ENCODE data around the gene SNX6. TPM values are rescaled to one million over a fixed set of nuclear protein-coding genes. Genes with fewer than 3 reads are reported as not detected.
"Not testable (repeated sequence)": the region's sequence is repeated elsewhere in the genome, so short reads cannot be mapped to it uniquely, and the experiment has no call there.

The SNX6 gene
- polyA plus RNA-seq, 3 donors: 134 to 147 (median 141) TPM

GRCh38 chr14:34527591-34527990, 102.4 kb downstream of the SNX6 start:
- DNase-seq (ENCODE audit: low read depth in 3 of 3, low spot score in 2 of 3): no peak

DNA sequence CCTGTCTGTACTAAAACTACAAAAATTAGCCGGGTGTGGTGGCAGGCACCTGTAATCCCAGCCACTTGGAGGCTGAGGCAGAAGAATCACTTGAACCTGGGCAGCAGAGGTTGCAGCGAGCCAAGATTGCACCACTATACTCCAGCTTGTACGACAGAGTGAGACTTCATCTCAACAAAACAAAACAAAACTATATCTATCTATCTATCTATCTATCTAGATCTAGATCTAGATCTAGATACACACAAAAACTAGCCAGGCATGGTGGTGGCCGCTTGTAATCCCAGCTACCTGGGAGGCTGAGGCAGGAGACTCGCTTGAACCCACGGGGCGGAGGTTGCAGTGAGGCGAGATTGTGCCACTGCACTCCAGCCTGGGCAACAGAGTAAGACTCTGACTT, 105.7 kb downstream of the SNX6 start:
- DNase-seq (ENCODE audit: low read depth in 3 of 3, low spot score in 2 of 3): not testable (repeated sequence)

DNA sequence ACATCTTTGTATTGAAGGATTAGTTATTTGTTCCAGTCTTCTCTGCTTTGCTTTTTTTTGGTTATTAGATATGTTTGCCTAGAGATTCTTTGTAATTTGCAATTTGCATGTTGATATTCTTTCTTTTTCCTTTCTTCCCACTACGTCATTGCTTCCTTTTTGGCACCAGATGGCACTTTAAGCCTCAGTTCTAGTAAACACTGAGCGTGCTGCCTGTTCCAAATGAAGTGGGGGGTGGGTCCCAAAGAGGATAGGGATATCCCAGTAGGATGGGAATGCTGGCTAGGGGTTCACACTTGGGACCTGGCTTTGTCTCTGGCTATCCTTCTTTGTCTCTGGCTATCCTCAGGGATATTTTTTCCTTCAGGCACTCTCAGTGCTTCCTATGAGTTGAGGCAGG, 107.5 kb downstream of the SNX6 start:
- no peak for DNase-seq (ENCODE audit: low read depth in 3 of 3, low spot score in 2 of 3)

DNA sequence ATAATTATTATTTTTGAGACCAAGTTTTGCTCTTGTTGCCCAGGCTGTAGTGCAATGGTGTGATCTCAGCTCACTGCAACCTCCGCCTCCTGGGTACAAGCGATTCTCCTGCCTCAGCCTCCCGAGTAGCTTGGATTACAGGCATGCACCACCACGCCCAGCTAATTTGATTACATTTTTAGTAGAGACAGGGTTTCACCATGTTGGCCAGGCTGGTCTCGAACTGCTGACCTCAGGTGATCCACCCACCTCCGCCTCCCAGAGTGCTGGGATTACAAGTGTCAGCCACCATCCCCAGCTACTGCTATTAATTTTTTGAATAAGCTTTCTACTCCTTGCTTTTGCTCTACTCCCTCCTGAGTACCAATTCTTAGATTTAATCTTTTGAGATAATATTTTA, 108.9 kb downstream of the SNX6 start:
- not testable (repeated sequence) for DNase-seq (ENCODE audit: low read depth in 3 of 3, low spot score in 2 of 3)

DNA sequence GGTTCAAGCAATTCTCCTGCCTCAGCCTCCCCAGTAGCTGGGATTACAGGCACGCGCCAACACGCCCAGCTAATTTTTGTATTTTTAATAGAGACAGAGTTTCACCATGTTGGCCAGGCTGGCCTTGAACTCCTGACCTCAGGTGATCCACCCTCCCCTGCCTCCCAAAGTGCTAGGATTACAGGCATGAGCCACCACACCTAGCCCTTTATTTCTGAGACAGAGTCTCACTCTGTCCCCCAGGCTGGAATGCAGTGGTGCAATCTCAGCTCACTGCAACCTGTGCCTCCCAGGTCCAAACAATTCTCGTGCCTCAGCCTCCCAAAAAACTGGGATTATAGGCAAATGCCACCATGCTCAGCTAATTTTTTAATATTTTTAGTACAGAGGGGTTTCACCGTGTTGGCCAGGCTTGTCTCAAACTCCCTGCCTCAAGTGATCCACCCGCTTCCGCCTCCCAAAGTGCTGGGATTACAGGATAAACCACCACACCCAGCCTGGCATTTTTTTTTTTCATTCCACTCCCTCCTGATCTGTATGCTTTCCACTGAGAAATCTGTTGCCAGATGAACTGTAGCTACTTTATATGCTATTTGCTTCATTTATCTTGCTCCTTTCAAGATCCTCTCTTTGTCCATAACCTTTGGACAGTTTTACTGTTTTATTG, 109.5 kb downstream of the SNX6 start:
- not testable (repeated sequence) for DNase-seq (ENCODE audit: low read depth in 3 of 3, low spot score in 2 of 3)

Other genes with a start within 250 kb of the SNX6 start
- gene SPTSSA, start 167.9 kb downstream of the SNX6 start, polyA plus RNA-seq (ENCODE audit: insufficient read length in 3 of 3): 10 to 100 TPM; 32.7 to 36.6 (median 36.3) TPM
- 10 to 100 TPM; 82.9 to 84.3 (median 83.5) TPM for gene EAPP, start 90.4 kb downstream of the SNX6 start, polyA plus RNA-seq (ENCODE audit: insufficient read length in 3 of 3)
- 10 to 100 TPM; 74.3 to 79.9 (median 78.2) TPM for gene CFL2, start 84.4 kb upstream of the SNX6 start, polyA plus RNA-seq (ENCODE audit: insufficient read length in 3 of 3)
- 10 to 100 TPM; 26.1 to 30.4 (median 27.2) TPM for gene BAZ1A, start 245.2 kb upstream of the SNX6 start, polyA plus RNA-seq (ENCODE audit: insufficient read length in 3 of 3)

All from right renal cortex interstitium (tissue), 3 donors.